ENCODE data around the gene FBXW2.

The FBXW2 gene

GRCh38 chr9:120717176-120717575 lies 76.0 kb downstream of the FBXW2 start:
- Histone ChIP-seq H3K9ac (ENCODE audit: low read length) (no peak overlapping the region), H3K36me3 (ENCODE audit: control insufficient read depth, insufficient read depth, low read length) (no peaks in the 10 kb centered on the region), H3K4me3 (ENCODE audit: low read length) (no peak overlapping the region), H3K27ac (ENCODE audit: low read depth, low read length) (no peak overlapping the region), H3K4me1 (ENCODE audit: control insufficient read depth, insufficient read depth, low read length) (peaks cover 6% of the 10 kb centered on the region), H3K27me3 (ENCODE audit: control insufficient read depth, insufficient read depth, low read length) (no peaks in the 10 kb centered on the region)

- Histone ChIP-seq H3K4me3 (ENCODE audit: low read length) (no peak overlapping the region), H3K36me3 (ENCODE audit: control insufficient read depth, insufficient read depth, low read length) (no peaks in the 10 kb centered on the region), H3K27ac (ENCODE audit: low read depth, low read length) (no peak overlapping the region), H3K9ac (ENCODE audit: low read length) (no peak overlapping the region), H3K27me3 (ENCODE audit: control insufficient read depth, insufficient read depth, low read length) (no peaks in the 10 kb centered on the region), H3K4me1 (ENCODE audit: control insufficient read depth, insufficient read depth, low read length) (peaks cover 6% of the 10 kb centered on the region)
Measured at GRCh38 chr9:120716483-120716882, 76.7 kb downstream of the FBXW2 start.

GRCh38 chr9:120715389-120715924 lies 77.8 kb downstream of the FBXW2 start:
- peak overlapping the region; percentile 96 for H3K4me3 ChIP-seq (ENCODE audit: low read length)
- H3K36me3 ChIP-seq (ENCODE audit: control insufficient read depth, insufficient read depth, low read length): no peaks in the 10 kb centered on the region
- no peak overlapping the region for H3K9ac ChIP-seq (ENCODE audit: low read length)
- peak overlapping the region; percentile 70 for H3K27ac ChIP-seq (ENCODE audit: low read depth, low read length)
- H3K27me3 ChIP-seq (ENCODE audit: control insufficient read depth, insufficient read depth, low read length): no peaks in the 10 kb centered on the region
- peaks cover 6% of the 10 kb centered on the region for H3K4me1 ChIP-seq (ENCODE audit: control insufficient read depth, insufficient read depth, low read length)

GRCh38 chr9:120714846-120715388 lies 78.3 kb downstream of the FBXW2 start:
- Histone ChIP-seq H3K36me3 (ENCODE audit: control insufficient read depth, insufficient read depth, low read length) (no peaks in the 10 kb centered on the region), H3K4me1 (ENCODE audit: control insufficient read depth, insufficient read depth, low read length) (peaks cover 6% of the 10 kb centered on the region), H3K27ac (ENCODE audit: low read depth, low read length) (peak overlapping the region; percentile 70), H3K9ac (ENCODE audit: low read length) (peak overlapping the region; percentile 81), H3K4me3 (ENCODE audit: low read length) (peak overlapping the region; percentile 96), H3K27me3 (ENCODE audit: control insufficient read depth, insufficient read depth, low read length) (no peaks in the 10 kb centered on the region)

GRCh38 chr9:120714088-120714845 lies 78.9 kb downstream of the FBXW2 start, which contains the start of gene MEGF9:
Gene MEGF9, minus strand, starts transcription at chr9:120714470. Its CDS starts 112 bp downstream, at chr9:120714358.
- H3K9ac ChIP-seq (ENCODE audit: low read length): peak within 1 kb of the TSS; percentile 81
- H3K27me3 ChIP-seq (ENCODE audit: control insufficient read depth, insufficient read depth, low read length): no peaks in the 10 kb centered on the region
- H3K4me1 ChIP-seq (ENCODE audit: control insufficient read depth, insufficient read depth, low read length): peaks cover 6% of the 10 kb centered on the region
- H3K27ac ChIP-seq (ENCODE audit: low read depth, low read length): peak within 1 kb of the TSS; percentile 70
- H3K4me3 ChIP-seq (ENCODE audit: low read length): peak within 1 kb of the TSS; percentile 96
- H3K36me3 ChIP-seq (ENCODE audit: control insufficient read depth, insufficient read depth, low read length): no peaks in the 10 kb centered on the region

- no peak overlapping the region for H3K27ac ChIP-seq (ENCODE audit: low read depth, low read length)
- H3K36me3 ChIP-seq (ENCODE audit: control insufficient read depth, insufficient read depth, low read length): no peaks in the 10 kb centered on the region
- H3K9ac ChIP-seq (ENCODE audit: low read length): peak overlapping the region; percentile 33
- H3K4me3 ChIP-seq (ENCODE audit: low read length): peak overlapping the region; percentile 96
- no peaks in the 10 kb centered on the region for H3K27me3 ChIP-seq (ENCODE audit: control insufficient read depth, insufficient read depth, low read length)
- peaks cover 6% of the 10 kb centered on the region for H3K4me1 ChIP-seq (ENCODE audit: control insufficient read depth, insufficient read depth, low read length)
Measured at GRCh38 chr9:120713257-120714087, 79.7 kb downstream of the FBXW2 start.

- Histone ChIP-seq H3K27ac (ENCODE audit: low read depth, low read length) (peak overlapping the region; percentile 7), H3K9ac (ENCODE audit: low read length) (no peak overlapping the region), H3K27me3 (ENCODE audit: control insufficient read depth, insufficient read depth, low read length) (no peaks in the 10 kb centered on the region), H3K36me3 (ENCODE audit: control insufficient read depth, insufficient read depth, low read length) (no peaks in the 10 kb centered on the region), H3K4me1 (ENCODE audit: control insufficient read depth, insufficient read depth, low read length) (peaks cover 6% of the 10 kb centered on the region), H3K4me3 (ENCODE audit: low read length) (peak overlapping the region; percentile 96)
Measured at GRCh38 chr9:120712539-120713031, 80.6 kb downstream of the FBXW2 start.

- Histone ChIP-seq H3K4me1 (ENCODE audit: control insufficient read depth, insufficient read depth, low read length) (peaks cover 6% of the 10 kb centered on the region), H3K27me3 (ENCODE audit: control insufficient read depth, insufficient read depth, low read length) (no peaks in the 10 kb centered on the region), H3K9ac (ENCODE audit: low read length) (no peak overlapping the region), H3K36me3 (ENCODE audit: control insufficient read depth, insufficient read depth, low read length) (no peaks in the 10 kb centered on the region), H3K27ac (ENCODE audit: low read depth, low read length) (no peak overlapping the region), H3K4me3 (ENCODE audit: low read length) (peak overlapping the region; percentile 43)
Measured at GRCh38 chr9:120711841-120712538, 81.2 kb downstream of the FBXW2 start.

GRCh38 chr9:120711354-120711753 lies 81.9 kb downstream of the FBXW2 start:
- Histone ChIP-seq H3K27ac (ENCODE audit: low read depth, low read length) (no peak overlapping the region), H3K36me3 (ENCODE audit: control insufficient read depth, insufficient read depth, low read length) (no peaks in the 10 kb centered on the region), H3K27me3 (ENCODE audit: control insufficient read depth, insufficient read depth, low read length) (no peaks in the 10 kb centered on the region), H3K4me1 (ENCODE audit: control insufficient read depth, insufficient read depth, low read length) (peaks cover 6% of the 10 kb centered on the region), H3K9ac (ENCODE audit: low read length) (no peak overlapping the region), H3K4me3 (ENCODE audit: low read length) (no peak overlapping the region)

- peaks cover 5% of the 10 kb centered on the region for H3K4me1 ChIP-seq (ENCODE audit: control insufficient read depth, insufficient read depth, low read length)
- no peak overlapping the region for H3K9ac ChIP-seq (ENCODE audit: low read length)
- H3K27ac ChIP-seq (ENCODE audit: low read depth, low read length): peak overlapping the region; percentile 37
- H3K4me3 ChIP-seq (ENCODE audit: low read length): peak overlapping the region; percentile 60
- H3K36me3 ChIP-seq (ENCODE audit: control insufficient read depth, insufficient read depth, low read length): no peaks in the 10 kb centered on the region
- no peaks in the 10 kb centered on the region for H3K27me3 ChIP-seq (ENCODE audit: control insufficient read depth, insufficient read depth, low read length)
Measured at GRCh38 chr9:120710110-120710981, 82.9 kb downstream of the FBXW2 start.

GRCh38 chr9:120708526-120709224 lies 84.5 kb downstream of the FBXW2 start:
- Histone ChIP-seq H3K36me3 (ENCODE audit: control insufficient read depth, insufficient read depth, low read length) (no peaks in the 10 kb centered on the region), H3K27me3 (ENCODE audit: control insufficient read depth, insufficient read depth, low read length) (no peaks in the 10 kb centered on the region), H3K9ac (ENCODE audit: low read length) (no peak overlapping the region), H3K4me3 (ENCODE audit: low read length) (no peak overlapping the region), H3K27ac (ENCODE audit: low read depth, low read length) (no peak overlapping the region), H3K4me1 (ENCODE audit: control insufficient read depth, insufficient read depth, low read length) (no peaks in the 10 kb centered on the region)
